K562 (cell line): ENCODE data around the gene INHBC. TPM values are rescaled to one million over a fixed set of nuclear protein-coding genes. Genes with fewer than 3 reads are reported as not detected.

Experiments
- CHD2 ChIP-seq: IDR thresholded peaks from 2 replicates; pipeline ENCODE4 v1.6.1; 2011; ENCODE audit warnings: low read depth, low read length
- ELF2 ChIP-seq: fragments of 250-450 bp; sonication (Bioruptor Pico); IDR thresholded peaks from 2 replicates; pipeline ENCODE4 v1.5.0; 2021; ENCODE audit warnings: mild to moderate bottlenecking
- HINFP ChIP-seq: fragments of 450-650 bp; conservative IDR thresholded peaks from 2 replicates; pipeline ENCODE4 v1.6.1; 2016; ENCODE audit warnings: missing genetic modification characterization, low read depth, mild to moderate bottlenecking, control low read depth, missing compliant biosample characterization
- HMBOX1 ChIP-seq: sonication (generic); IDR thresholded peaks from 2 replicates; pipeline ENCODE4 v1.6.1; 2016
- HNRNPK ChIP-seq: fragments of 200-400 bp; formaldehyde crosslinking; IDR thresholded peaks from one replicate; pipeline ENCODE4 v1.6.1; 2018; ENCODE audit warnings: mild to moderate bottlenecking, low read depth, low read length; ENCODE audit not compliant: poor library complexity, severe bottlenecking
- HNRNPLL ChIP-seq: fragments of 200-400 bp; formaldehyde crosslinking; IDR thresholded peaks from 2 replicates; pipeline ENCODE4 v1.6.1; 2017; ENCODE audit warnings: low read length, low read depth, mild to moderate bottlenecking; ENCODE audit not compliant: poor library complexity, severe bottlenecking
- LCOR ChIP-seq: sonication (generic); formaldehyde crosslinking; IDR thresholded peaks from 2 replicates; pipeline ENCODE4 v1.8.0; 2022; ENCODE audit warnings: mild to moderate bottlenecking, missing genetic modification reagents
- NBN ChIP-seq: fragments of 450-650 bp; IDR thresholded peaks from 2 replicates; pipeline ENCODE4 v1.6.1; 2016; ENCODE audit warnings: low read depth, mild to moderate bottlenecking
- NONO ChIP-seq, 2 experiments: fragments of 200-400 bp in 1 of 2; fragments of 450-650 bp in 1 of 2; formaldehyde crosslinking in 1 of 2; IDR thresholded peaks; 2 replicates each; pipeline ENCODE4 v1.6.1; 2017; ENCODE audit warnings: low read depth in 2 of 2, mild to moderate bottlenecking in 2 of 2, moderate library complexity in 2 of 2, low read length in 1 of 2
- NR2C2 ChIP-seq, 2 experiments: fragments of 200-800 bp in 1 of 2; sonication (Bioruptor generic) in 1 of 2; sonication (generic) in 1 of 2; formaldehyde crosslinking in 1 of 2; IDR thresholded peaks; 2 replicates each; pipeline versions ENCODE4 v1.6.1 to v1.8.0; 2016 to 2022; ENCODE audit warnings: mild to moderate bottlenecking in 1 of 2, missing compliant biosample characterization in 1 of 2, missing genetic modification characterization in 1 of 2, missing genetic modification reagents in 1 of 2
- PREB ChIP-seq: sonication (generic); formaldehyde crosslinking; IDR thresholded peaks from 2 replicates; pipeline ENCODE4 v1.8.1; 2023; ENCODE audit warnings: mild to moderate bottlenecking, missing genetic modification reagents
- RBM17 ChIP-seq: fragments of 200-400 bp; formaldehyde crosslinking; IDR thresholded peaks from 2 replicates; pipeline ENCODE4 v1.6.1; 2017; ENCODE audit warnings: low read depth, mild to moderate bottlenecking, low read length, borderline replicate concordance
- SAP30 ChIP-seq: fragments of 200-600 bp; sonication (generic); IDR thresholded peaks from 2 replicates; pipeline ENCODE4 v1.6.1; 2012; ENCODE audit warnings: borderline replicate concordance, low read depth, mild to moderate bottlenecking, moderate library complexity, low read length, control low read depth, inconsistent platforms; ENCODE audit not compliant: insufficient read depth, poor library complexity, severe bottlenecking
- SOX6 ChIP-seq: fragments of 450-650 bp; IDR thresholded peaks from 2 replicates; pipeline ENCODE4 v1.6.1; 2014; ENCODE audit warnings: mild to moderate bottlenecking
- ZNF589 ChIP-seq: fragments of 200-800 bp; sonication (Bioruptor generic); IDR thresholded peaks from 2 replicates; pipeline ENCODE4 v1.6.1; 2016; ENCODE audit warnings: low read depth, missing genetic modification characterization, missing compliant biosample characterization
- ZNF764 ChIP-seq: fragments of 250-450 bp; sonication (Bioruptor Pico); IDR thresholded peaks from 2 replicates; pipeline ENCODE4 v1.4.0; 2020; ENCODE audit warnings: low read depth, mild to moderate bottlenecking, moderate library complexity
- polyA plus RNA-seq, 8 experiments: library from polyadenylated mRNA; depleted of rRNA in 4 of 8; stranded (reverse) in 5 of 8; unstranded in 3 of 8; fragments of >200 nt; fragmentation: Nextera tagmentation in 2 of 8; fragmentation: Illumina TruSeq in 1 of 8; extraction: Ambion mirVana in 2 of 8; extraction: Trizol in 1 of 8; gene quantifications; 2 replicates each; pipeline versions ENCODE4 v1.2.1 to v1.2.3, GENCODE V29; 2011 to 2014; ENCODE audit warnings: inconsistent platforms in 1 of 8, missing spikeins in 1 of 8
- total RNA-seq, 7 experiments: library from RNA; depleted of rRNA in 6 of 7; stranded (reverse); fragments of >200 nt in 6 of 7; fragmentation: Illumina TruSeq in 2 of 7; extraction: Trizol in 2 of 7; gene quantifications; 2 replicates each; pipeline versions ENCODE4 v1.2.1 to v1.2.3, GENCODE V29; 2011 to 2021; ENCODE audit warnings: low replicate concordance in 1 of 7
- TF ChIP-seq, protein P1 (sequence below): sonication (generic); formaldehyde crosslinking; IDR thresholded peaks from 2 replicates; pipeline ENCODE4 v1.8.1; 2022; ENCODE audit warnings: missing genetic modification reagents
- TF ChIP-seq, protein P2 (sequence below), 2 experiments: IDR thresholded peaks; 2 replicates each; pipeline ENCODE4 v1.6.1; 2011; ENCODE audit warnings: borderline replicate concordance in 1 of 2, control low read depth in 1 of 2, low read depth in 1 of 2, low read length in 1 of 2, mild to moderate bottlenecking in 1 of 2, mixed read lengths in 1 of 2, moderate library complexity in 1 of 2; ENCODE audit not compliant: insufficient read depth in 1 of 2, insufficient read length in 1 of 2, poor library complexity in 1 of 2, severe bottlenecking in 1 of 2; ENCODE audit errors: extremely low read depth in 1 of 2

INHBC gene
- total and polyA plus RNA-seq, 9 of the 15 experiments (the other 6 are each of a cell fraction or from before 2014, with no cell fraction given) = 0.07 to 0.24 (median 0.15) TPM; not detected in 4

- peak; percentile 57; the same call in 1 of the 2 replicates for TF ChIP-seq ZNF589 (CRISPR knock-in tag)
- TF ChIP-seq HINFP (tag) = no peak
- TF ChIP-seq HNRNPLL = peak; percentile 64
- TF ChIP-seq NONO (IDR thresholded peaks at IDR 0.05; ENCODE audit: low read depth in 2 of 2, low read length in 1 of 2) = no peak
- TF ChIP-seq PREB (CRISPR knock-in tag) = no peak
- no peak; the same call in 1 of the 2 replicates for TF ChIP-seq SOX6
- TF ChIP-seq, protein P1, sequence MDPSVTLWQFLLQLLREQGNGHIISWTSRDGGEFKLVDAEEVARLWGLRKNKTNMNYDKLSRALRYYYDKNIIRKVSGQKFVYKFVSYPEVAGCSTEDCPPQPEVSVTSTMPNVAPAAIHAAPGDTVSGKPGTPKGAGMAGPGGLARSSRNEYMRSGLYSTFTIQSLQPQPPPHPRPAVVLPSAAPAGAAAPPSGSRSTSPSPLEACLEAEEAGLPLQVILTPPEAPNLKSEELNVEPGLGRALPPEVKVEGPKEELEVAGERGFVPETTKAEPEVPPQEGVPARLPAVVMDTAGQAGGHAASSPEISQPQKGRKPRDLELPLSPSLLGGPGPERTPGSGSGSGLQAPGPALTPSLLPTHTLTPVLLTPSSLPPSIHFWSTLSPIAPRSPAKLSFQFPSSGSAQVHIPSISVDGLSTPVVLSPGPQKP (CRISPR knock-in tag) = no peak
- no peak for TF ChIP-seq HMBOX1
- no peak for TF ChIP-seq RBM17
- no peak for TF ChIP-seq ZNF764
- 0 out of 2 replicates have a peak, but pooled peaks have one; percentile 68 for TF ChIP-seq NBN
- TF ChIP-seq CHD2 = peak; percentile 42; the same call in 1 of the 2 replicates
- TF ChIP-seq SAP30 = no peak
- peak; percentile 82 for TF ChIP-seq ELF2 (CRISPR knock-in tag)
- peak; percentile 46; the same call in 1 of the 2 replicates for TF ChIP-seq LCOR (CRISPR knock-in tag)
- TF ChIP-seq, protein P2, sequence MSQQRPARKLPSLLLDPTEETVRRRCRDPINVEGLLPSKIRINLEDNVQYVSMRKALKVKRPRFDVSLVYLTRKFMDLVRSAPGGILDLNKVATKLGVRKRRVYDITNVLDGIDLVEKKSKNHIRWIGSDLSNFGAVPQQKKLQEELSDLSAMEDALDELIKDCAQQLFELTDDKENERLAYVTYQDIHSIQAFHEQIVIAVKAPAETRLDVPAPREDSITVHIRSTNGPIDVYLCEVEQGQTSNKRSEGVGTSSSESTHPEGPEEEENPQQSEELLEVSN (IDR thresholded peaks at IDR 0.05; ENCODE audit: borderline replicate concordance in 1 of 2, extremely low read depth in 1 of 2, insufficient read depth in 1 of 2, insufficient read length in 1 of 2, low read depth in 1 of 2, low read length in 1 of 2, poor library complexity in 1 of 2, severe bottlenecking in 1 of 2) = peak; percentile 98 to 99
- TF ChIP-seq NR2C2 (CRISPR knock-in tag; IDR thresholded peaks at IDR 0.05) = peak; percentile 88
- peak; percentile 64; the same call in 1 of the 2 replicates for TF ChIP-seq NR2C2 (tag; IDR thresholded peaks at IDR 0.05)
- peak; percentile 98 for TF ChIP-seq HNRNPK
Measured at GRCh38 chr12:57430931-57431566, 3.5 kb upstream of the INHBC start, which contains the start of gene R3HDM2 (continued).
